HG02840 (cell line): ENCODE data around the gene CNTNAP1.
"Not testable (repeated sequence)": the region's sequence is repeated elsewhere in the genome, so short reads cannot be mapped to it uniquely, and the experiment has no call there.

Source experiments
- ATAC-seq: cut with Tn5 transposase; IDR thresholded peaks from one replicate; pipeline ENCODE4 v1.9.1; 2021; ENCODE audit warnings: mild to moderate bottlenecking, moderate library complexity, moderate number of reproducible peaks; ENCODE audit not compliant: unreplicated experiment, low FRiP score

Gene CNTNAP1

DNA sequence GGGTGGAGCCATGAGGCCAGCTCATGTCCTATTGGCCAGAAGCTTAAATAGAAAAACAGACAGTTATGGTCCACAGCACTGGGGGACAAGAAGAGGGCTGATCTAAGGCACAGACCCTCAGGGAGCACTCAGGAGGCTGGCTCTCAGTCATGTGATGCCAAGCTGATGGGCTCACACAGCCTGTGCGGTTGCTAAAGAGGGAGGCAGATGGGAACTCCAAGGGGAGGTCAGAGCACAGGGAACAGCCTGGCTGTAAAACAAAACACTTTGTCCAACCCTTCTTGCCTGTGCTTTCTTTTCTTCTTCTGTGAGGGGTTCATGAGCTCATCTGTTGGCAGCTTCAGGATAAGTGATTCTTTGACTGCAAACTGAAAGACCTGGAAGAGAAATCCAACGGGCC lies 27.2 kb downstream of the CNTNAP1 start:
- no peak for ATAC-seq

DNA sequence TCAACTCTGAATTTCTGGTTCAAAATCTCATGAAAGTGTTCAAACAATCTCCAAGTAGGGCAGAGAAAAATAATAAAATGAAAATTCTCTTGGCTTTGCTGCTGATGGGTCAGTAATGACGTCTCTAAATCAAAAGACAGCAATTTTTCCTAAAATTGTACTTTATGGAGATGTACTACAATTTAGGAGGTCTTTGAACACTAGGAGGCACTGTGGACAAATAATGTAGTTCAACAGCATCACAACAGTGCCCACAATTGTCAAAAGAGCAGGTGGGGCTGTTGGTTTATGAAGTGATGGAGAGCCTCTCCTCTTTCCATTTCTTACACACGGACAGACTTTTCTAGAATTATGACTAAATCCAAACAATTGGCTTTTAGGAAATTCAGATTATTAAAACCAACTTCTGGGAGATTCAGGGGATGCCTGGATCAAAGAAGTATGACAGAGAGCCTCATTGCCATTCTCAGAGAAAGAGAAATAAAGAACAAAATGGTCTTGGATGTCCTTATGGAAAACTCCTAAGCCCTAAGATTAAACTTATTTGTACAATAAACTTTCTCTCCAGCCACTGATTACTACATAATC lies 38.8 kb downstream of the CNTNAP1 start:
- no peak for ATAC-seq

DNA sequence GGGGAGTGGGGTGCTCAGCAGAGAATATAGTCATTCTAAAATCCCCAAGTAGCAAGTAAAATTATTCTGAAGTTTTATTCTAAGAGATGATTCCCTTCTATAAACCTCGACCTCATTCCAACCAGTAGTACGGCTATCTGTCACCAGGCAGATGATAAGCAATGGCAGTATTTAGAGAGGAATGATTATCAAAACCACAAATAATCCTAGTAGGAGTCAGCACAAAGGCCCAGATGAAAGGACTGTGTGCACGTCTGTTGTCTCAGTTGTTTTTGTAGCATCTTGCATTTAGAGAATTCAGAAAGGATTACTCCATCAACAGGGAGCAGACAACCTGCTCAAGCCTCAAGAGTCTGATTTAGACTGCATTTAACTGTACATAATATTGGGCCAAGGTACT lies 41.3 kb downstream of the CNTNAP1 start:
- ATAC-seq = no peak

DNA sequence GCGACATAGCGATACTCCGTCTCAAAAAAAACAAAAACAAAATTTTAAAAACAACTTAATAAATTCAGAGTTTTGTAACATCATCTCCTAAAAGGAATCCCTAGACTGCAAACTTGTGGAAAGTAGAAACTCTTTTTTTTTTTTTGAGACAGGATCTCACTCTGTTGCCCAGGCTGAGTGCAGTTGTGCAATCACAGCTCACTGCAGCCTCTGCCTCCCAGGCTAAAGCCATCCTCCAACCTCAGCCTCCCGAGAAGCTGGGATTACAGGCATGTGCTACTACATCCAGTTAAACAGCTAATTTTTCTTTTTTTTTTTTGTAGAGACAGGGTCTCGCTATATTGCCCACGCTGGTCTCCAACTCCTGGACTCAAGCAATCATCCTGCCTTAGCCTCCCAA lies 42.8 kb downstream of the CNTNAP1 start:
- no peak for ATAC-seq

DNA sequence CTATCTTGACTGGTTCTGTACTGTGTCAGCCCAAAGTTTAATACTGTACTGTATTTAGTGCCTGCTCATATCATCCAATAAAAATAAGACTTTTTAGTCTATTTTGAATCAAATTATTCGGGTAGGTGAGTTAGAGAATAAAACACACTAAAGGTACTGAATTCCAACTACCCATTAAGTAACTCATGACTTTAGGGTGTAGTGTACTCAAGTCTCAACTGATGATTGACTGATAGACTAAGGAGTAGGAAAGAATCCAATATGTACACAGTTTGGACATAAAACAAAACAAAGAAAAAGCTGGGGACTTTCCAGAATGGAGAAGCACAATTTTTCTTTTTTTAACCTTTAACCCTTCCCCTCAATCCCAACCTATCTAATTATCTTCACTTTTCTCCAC lies 58.4 kb downstream of the CNTNAP1 start:
- ATAC-seq = no peak

DNA sequence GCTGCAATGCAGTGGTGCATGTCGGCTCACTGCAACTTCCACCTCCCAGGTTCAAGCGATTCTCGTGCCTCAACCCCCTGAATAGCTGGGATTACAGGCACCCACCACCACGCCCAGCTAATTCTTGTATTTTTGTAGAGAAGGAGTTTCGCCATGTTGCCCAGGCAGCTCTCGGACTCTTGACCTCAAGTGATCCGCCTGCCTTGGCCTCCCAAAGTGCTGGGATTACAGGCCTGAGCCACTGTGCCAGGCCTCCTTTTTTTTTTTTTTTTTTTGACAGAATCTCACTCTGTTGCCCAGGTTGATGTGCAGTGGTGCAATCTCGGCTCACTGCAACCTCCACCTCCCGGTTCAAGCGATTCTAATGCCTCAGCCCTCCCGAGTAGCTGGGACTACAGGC lies 60.6 kb downstream of the CNTNAP1 start:
- not testable (repeated sequence) for ATAC-seq

DNA sequence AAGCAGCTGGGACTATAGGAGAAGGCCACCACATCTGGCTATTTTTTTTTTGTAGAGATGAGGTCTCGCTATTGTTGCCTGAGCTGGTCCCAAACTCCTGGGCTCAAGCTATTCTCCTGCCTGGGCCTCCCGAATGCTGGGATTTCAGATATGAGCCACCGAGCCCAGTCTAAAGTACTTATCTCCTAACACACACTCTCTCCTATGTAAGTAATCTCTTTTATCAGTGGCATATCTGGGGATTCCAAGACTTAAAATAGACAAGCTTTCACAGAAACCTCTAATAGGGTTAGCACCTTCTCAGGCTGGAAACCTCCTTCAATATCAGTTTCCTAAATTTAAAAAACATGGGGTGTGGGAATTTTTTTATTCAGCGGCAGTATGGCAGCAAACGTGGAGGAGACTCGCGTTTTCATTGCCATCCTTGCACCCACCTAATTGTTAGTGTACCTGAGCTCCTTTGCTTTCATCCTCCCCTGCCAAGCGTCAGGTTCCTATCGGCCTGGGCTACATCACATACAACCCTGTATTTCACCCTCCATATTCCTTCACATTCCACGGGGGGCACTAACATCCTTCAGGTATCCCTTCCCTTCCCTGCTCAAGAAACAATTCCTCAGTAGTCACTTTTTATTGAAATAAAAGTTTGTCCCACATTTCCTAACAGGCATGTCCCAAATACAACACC lies 61.4 kb downstream of the CNTNAP1 start:
- no peak for ATAC-seq

DNA sequence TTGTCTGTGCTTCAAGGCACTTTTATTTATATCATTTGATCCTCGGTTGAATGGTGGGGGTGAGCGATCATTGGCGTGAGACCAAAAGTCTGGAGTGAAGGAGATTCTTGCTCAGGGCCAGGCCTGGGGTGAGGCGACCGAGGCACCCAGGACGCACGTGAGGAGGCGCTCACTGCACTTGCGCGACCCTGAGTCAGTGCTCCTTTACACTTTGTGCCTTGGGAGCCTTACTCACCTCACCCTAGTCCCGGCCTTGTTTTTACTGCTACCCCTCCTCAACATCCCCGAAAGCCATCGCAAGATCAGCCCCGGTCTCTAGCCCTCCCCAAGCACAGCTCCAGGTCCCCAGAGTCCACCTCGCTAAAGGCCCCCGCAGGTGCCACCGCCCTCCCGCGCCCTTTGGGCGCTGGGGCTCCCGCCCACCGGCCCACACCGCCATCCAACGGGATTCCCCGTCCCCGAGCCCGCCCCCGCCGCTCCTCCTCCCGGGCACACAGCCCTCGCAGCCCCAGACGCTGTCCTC lies 62.0 kb downstream of the CNTNAP1 start:
- ATAC-seq = peak; percentile 35

DNA sequence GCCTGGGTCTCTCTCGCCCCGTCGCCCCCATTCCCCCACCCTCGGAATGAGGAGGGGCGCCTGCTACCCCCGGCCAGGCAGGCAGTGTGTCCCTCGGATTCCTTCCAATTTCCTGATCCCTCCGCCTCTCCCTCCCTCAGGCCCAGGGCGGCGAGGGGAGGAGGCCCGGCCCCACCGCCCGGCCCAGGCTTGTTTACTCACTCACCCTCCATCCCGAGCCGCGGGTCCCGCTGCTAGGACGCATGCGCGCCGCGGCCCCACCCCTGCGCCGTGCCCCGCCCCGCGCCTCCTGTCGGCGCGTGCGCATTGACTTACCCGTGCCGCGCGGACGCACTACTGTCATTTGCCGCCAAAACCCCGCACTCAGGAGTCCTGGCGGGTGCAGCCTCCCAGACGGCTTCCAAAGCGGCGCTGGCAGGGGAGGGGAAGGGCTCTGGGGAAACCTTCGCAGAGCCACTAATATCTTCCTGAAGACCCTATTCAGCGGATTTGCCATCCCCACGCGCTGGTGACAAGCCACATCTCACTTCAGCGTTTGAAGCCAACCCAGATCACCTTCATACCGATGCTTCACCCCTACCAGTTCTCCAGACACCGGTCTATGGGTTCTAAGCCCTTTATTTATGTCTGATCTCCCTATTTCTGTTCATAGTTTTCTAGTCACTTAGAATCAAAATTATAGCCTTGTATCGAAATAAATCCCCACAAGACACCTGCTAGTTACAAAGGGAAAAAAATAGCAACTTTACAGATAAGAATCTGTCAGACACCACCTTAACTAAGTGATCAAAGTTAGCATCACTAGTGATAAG lies 62.7 kb downstream of the CNTNAP1 start, which contains the start of gene EZH1:
Gene EZH1 (minus strand): TSS at position 235 of the 812 bp plus-strand sequence. CDS start 16,099 bp downstream, outside the sequence.
- peak; percentile 81 for ATAC-seq

DNA sequence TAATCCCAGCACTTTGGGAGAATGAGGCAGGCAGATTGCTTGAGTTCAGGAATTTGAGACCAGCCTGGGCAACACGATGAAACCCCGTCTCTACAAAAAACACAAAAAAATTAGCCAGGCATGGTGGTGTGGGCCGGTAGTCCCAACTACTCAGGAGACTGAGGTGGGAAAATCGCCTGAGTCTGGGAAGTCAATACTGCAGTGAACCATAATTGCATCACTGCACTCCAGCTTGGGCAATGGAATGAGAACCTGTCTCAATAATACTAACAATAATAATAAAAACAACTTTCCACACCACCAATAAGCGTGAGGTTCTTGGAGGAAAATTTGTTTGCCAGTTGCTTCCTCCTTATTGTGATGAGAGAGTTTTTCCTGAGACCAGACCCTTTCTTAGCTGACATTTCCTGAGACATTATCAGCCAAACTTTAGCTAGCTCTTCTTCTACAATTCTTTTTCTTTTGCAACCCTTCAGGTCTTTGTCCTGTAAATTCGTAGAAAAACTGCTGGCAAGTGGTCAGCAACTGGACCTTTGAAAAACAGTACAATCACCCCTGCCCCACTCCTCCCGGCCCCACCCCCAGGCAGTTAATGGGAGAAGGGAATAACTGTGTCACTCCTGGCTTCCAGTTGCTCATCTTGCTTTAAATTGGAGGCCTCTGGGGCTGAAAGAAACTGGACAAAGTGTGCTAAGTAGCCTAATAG lies 66.0 kb downstream of the CNTNAP1 start:
- ATAC-seq = no peak

DNA sequence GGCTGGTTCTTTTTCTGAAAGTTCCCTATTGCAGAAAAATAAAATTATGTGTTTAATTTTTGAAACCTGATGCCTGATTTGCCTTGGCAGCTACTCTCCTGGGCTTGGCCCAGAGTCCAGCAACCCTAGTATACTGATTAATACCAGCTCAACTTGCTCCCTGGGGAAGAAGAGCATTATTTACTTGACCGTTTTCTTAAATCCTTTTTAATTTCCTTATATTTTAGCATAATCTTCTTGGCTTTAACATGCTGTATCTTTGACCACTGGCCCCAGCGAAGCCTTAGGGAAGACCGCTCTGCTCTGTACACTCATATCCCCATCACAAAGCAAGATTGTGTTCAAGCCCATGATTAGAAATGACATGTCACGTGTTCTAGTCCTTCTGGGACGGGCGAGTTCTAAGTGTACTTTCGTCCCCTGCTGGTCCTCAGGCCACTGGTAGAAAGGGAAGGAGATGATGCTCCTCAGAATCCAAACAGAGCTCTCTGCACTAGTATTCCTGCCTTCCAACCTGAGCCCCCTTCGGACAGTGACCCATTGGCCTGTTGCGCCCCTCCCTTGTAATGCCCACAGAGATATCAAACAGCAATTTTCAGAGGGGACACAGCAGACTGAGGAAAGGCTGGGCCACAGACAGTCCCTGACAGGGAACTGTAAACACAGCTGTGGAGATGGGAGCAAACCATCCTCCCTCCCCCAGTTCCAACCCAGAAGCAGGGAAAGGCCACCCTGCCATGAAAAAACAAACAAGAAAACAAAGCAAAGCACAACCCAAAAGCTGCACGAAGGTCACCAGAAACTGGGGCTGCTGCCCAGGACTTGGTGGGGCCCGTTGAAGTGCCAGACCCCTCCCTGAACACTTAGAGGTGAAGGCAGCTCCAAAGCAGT lies 66.8 kb downstream of the CNTNAP1 start:
- ATAC-seq = no peak
